ENCODE results near the gene PARD3. TPM values are rescaled to one million over a fixed set of nuclear protein-coding genes. Genes with fewer than 3 reads are reported as not detected.

PARD3 gene
- 68.4 to 93.8 TPM (median 85.7 TPM) in 5 replicates for total RNA-seq (2022; extraction: Qiagen RNA extraction; ENCODE audit: low read depth)

GRCh38 chr10:34815185-34816084 lies at the start of gene PARD3:
Gene PARD3 (minus strand): TSS chr10:34815296. CDS start chr10:34814995, 301 bp downstream.

